DOHH2 (cell line): Measurements from ENCODE around the gene UNC93B1.

Experiments used
- CTCF ChIP-seq: fragments of 200-600 bp; sonication (generic); IDR thresholded peaks from one replicate; pipeline ENCODE4 v1.5.1; 2014; ENCODE audit warnings: antibody characterized with exemption, mild to moderate bottlenecking, low read depth, low read length; ENCODE audit not compliant: poor library complexity, severe bottlenecking
- EZH2phosphoT487 ChIP-seq: fragments of 200-600 bp; sonication (generic); IDR thresholded peaks from 2 replicates; pipeline ENCODE4 v1.6.1; 2017; ENCODE audit warnings: borderline replicate concordance, mild to moderate bottlenecking, antibody characterized with exemption, low read length, moderate library complexity, mixed read lengths

GRCh38 chr11:68014157-68014946 lies 10.5 kb upstream of the UNC93B1 start:
- no peak for TF ChIP-seq EZH2phosphoT487
- TF ChIP-seq CTCF: no peak
